CD4-positive, alpha-beta T cell (primary cell): ENCODE data around the gene TCF4. TPM values are rescaled to one million over a fixed set of nuclear protein-coding genes. Genes with fewer than 3 reads are reported as not detected.

Source experiments
- ATAC-seq: fragments of 200-7000 bp; cut with Tn5 transposase; one replicate; pipeline ENCODE4 v1.10.0; 2022; ENCODE audit warnings: mild to moderate bottlenecking; ENCODE audit not compliant: poor library complexity
- CTCF ChIA-PET: fragments of 350-600 bp; sonication (Branson Sonifier 250); formaldehyde crosslinking; loops from one replicate; lab custom pipeline; 2021; ENCODE audit warnings: antibody characterized with exemption, inconsistent platforms; lab: Charles Lee
- POLR2A ChIA-PET: fragments of 350-600 bp; sonication (Branson Sonifier 250); formaldehyde crosslinking; loops from one replicate; lab custom pipeline; 2021; ENCODE audit warnings: antibody characterized with exemption, inconsistent platforms; lab: Charles Lee
- DNase-seq, 14 experiments: peaks; one replicate each; pipeline ENCODE4 v3.0.0-alpha.2; 2013 to 2020; ENCODE audit warnings: mixed read lengths in 2 of 14
- H3K27ac ChIP-seq, 2 donors: one replicate each; pipeline versions ENCODE4 v1.5.1 to v1.7.0; 2013; ENCODE audit warnings: low read length in 2 of 2, low read depth in 1 of 2, mild to moderate bottlenecking in 1 of 2
- H3K27me3 ChIP-seq, 2 experiments: 1 replicate in 1 of 2; 2 replicates in 1 of 2; pipeline versions ENCODE4 v1.6.1 to v1.7.0; 2013; ENCODE audit warnings: low read length in 2 of 2, control low read depth in 1 of 2, mild to moderate bottlenecking in 1 of 2, moderate library complexity in 1 of 2; ENCODE audit not compliant: insufficient read depth in 2 of 2, control insufficient read depth in 1 of 2
- H3K36me3 ChIP-seq: one replicate; pipeline ENCODE4 v1.6.1; 2013; ENCODE audit warnings: low read length, control low read depth; ENCODE audit not compliant: insufficient read depth
- H3K4me1 ChIP-seq: one replicate; pipeline ENCODE4 v1.6.1; 2013; ENCODE audit warnings: low read length, control low read depth; ENCODE audit not compliant: insufficient read depth
- H3K4me3 ChIP-seq: one replicate; pipeline ENCODE4 v1.5.1; 2013; ENCODE audit warnings: mild to moderate bottlenecking, low read length, moderate library complexity
- H3K9me3 ChIP-seq, 2 experiments: 1 replicate in 1 of 2; 2 replicates in 1 of 2; pipeline versions ENCODE4 v1.6.1 to v1.7.0; 2013; ENCODE audit warnings: low read length in 2 of 2, mild to moderate bottlenecking in 2 of 2, control low read depth in 1 of 2, moderate library complexity in 1 of 2; ENCODE audit not compliant: control insufficient read depth in 1 of 2, insufficient read depth in 1 of 2
- H3K27ac Mint-ChIP-seq: one replicate; pipeline ENCODE4 v1.8.0; 2020; ENCODE audit warnings: mixed read lengths
- H3K27me3 Mint-ChIP-seq: one replicate; pipeline ENCODE4 v1.8.0; 2021; ENCODE audit warnings: mixed read lengths
- H3K36me3 Mint-ChIP-seq: one replicate; pipeline ENCODE4 v1.8.0; 2021; ENCODE audit warnings: low read depth, mixed read lengths
- H3K4me1 Mint-ChIP-seq: one replicate; pipeline ENCODE4 v1.8.0; 2021; ENCODE audit warnings: low read depth, mixed read lengths
- H3K4me3 Mint-ChIP-seq: one replicate; pipeline ENCODE4 v1.8.0; 2020; ENCODE audit warnings: mild to moderate bottlenecking, mixed read lengths
- H3K9me3 Mint-ChIP-seq: one replicate; pipeline ENCODE4 v1.8.0; 2020; ENCODE audit warnings: mixed read lengths
- CTCF ChIP-seq: fragments of 200-600 bp; IDR thresholded peaks from one replicate; pipeline ENCODE4 v1.8.0; 2022; ENCODE audit warnings: antibody characterized with exemption, mild to moderate bottlenecking
- intact Hi-C, 2 experiments: fragments of 100-400 bp; cut with DNase I in 1 of 2; cut with micrococcal nuclease in 1 of 2; formaldehyde crosslinking; loops; one replicate each; pipeline versions ENCODE4 v1.15.1 to v1.9.0; 2023 to 2025; cut with DNase I, micrococcal nuclease
- total RNA-seq, 174 experiments: library from RNA in 2 of 174; stranded (reverse) in 2 of 174; gene quantifications; one replicate each; pipeline ENCODE4 v1.2.3 and lab custom pipeline; 2021 to 2026

Gene TCF4
- total RNA-seq, 2 experiments from 2014 or later, result 3.0 to 3.2 TPM

- Histone ChIP-seq H3K36me3 (no peaks in the 10 kb centered on the region), H3K4me3 (no peak overlapping the region), H3K27ac (no peak overlapping the region), H3K9me3 (peaks cover 0 to 7% of the 10 kb centered on the region in 2 experiments), H3K27me3 (peaks cover 0 to 3% of the 10 kb centered on the region in 2 experiments), H3K4me1 (no peaks in the 10 kb centered on the region)
- no peak for DNase-seq
- Mint-ChIP-seq H3K4me1 (peaks cover 5% of the 10 kb centered on the region), H3K36me3 (no peaks in the 10 kb centered on the region), H3K4me3 (no peak overlapping the region), H3K27ac (no peak overlapping the region), H3K9me3 (no peaks in the 10 kb centered on the region), H3K27me3 (peaks cover 13% of the 10 kb centered on the region)
- intact Hi-C loops, result no loop called here
- POLR2A ChIA-PET, result no interaction called here
- CTCF ChIA-PET, result no interaction called here
- ATAC-seq, result no peak
- TF ChIP-seq CTCF, result no peak
Observed at GRCh38 chr18:55422456-55423180, 165.4 kb downstream of the TCF4 start.

- no peak overlapping the region for H3K4me3 Mint-ChIP-seq
- H3K4me1 ChIP-seq, result no peaks in the 10 kb centered on the region
- H3K36me3 ChIP-seq, result no peaks in the 10 kb centered on the region
- peaks cover 0 to 3% of the 10 kb centered on the region in 2 experiments for H3K27me3 ChIP-seq
- TF ChIP-seq CTCF, result no peak
- H3K36me3 Mint-ChIP-seq, result no peaks in the 10 kb centered on the region
- DNase-seq (no peak), ATAC-seq (no peak)
- CTCF ChIA-PET, result no interaction called here
- H3K27ac ChIP-seq, result no peak overlapping the region
- H3K27ac Mint-ChIP-seq, result no peak overlapping the region
- intact Hi-C loops, result no loop called here
- peaks cover 5% of the 10 kb centered on the region for H3K4me1 Mint-ChIP-seq
- no peaks in the 10 kb centered on the region for H3K9me3 Mint-ChIP-seq
- H3K9me3 ChIP-seq, result peaks cover 0 to 7% of the 10 kb centered on the region in 2 experiments
- no peak overlapping the region for H3K4me3 ChIP-seq
- peaks cover 13% of the 10 kb centered on the region for H3K27me3 Mint-ChIP-seq
- POLR2A ChIA-PET, result no interaction called here
Observed at GRCh38 chr18:55421615-55422419, 166.2 kb downstream of the TCF4 start.

- POLR2A ChIA-PET, result no interaction called here
- no peak overlapping the region for H3K4me3 Mint-ChIP-seq
- peaks cover 13% of the 10 kb centered on the region for H3K27me3 Mint-ChIP-seq
- DNase-seq (no peak), ATAC-seq (no peak)
- Histone ChIP-seq H3K9me3 (peaks cover 0 to 7% of the 10 kb centered on the region in 2 experiments), H3K27ac (no peak overlapping the region), H3K36me3 (no peaks in the 10 kb centered on the region), H3K4me3 (no peak overlapping the region), H3K27me3 (peaks cover 0 to 3% of the 10 kb centered on the region in 2 experiments), H3K4me1 (no peaks in the 10 kb centered on the region)
- no peak for TF ChIP-seq CTCF
- intact Hi-C loops, result no loop called here
- H3K27ac Mint-ChIP-seq, result no peak overlapping the region
- no peaks in the 10 kb centered on the region for H3K36me3 Mint-ChIP-seq
- H3K9me3 Mint-ChIP-seq, result no peaks in the 10 kb centered on the region
- CTCF ChIA-PET, result interaction anchor here (1.0 kb wide), 1 partner anchor 38 kb away, joined by 3 read pairs; no protein-coding TSS in a partner anchor
- H3K4me1 Mint-ChIP-seq, result peaks cover 5% of the 10 kb centered on the region
Observed at GRCh38 chr18:55421308-55421614, 166.7 kb downstream of the TCF4 start.
